Myocyte (in vitro differentiated cells): ENCODE results near the gene PPP1R13L. TPM values are rescaled to one million over a fixed set of nuclear protein-coding genes. Genes with fewer than 3 reads are reported as not detected.
"Not testable (repeated sequence)": the region's sequence is repeated elsewhere in the genome, so short reads cannot be mapped to it uniquely, and the experiment has no call there.

ENCODE experiments used
- DNase-seq: peaks from one replicate; pipeline ENCODE4 v3.0.0-alpha.2; 2012; ENCODE audit warnings: low read depth
- microRNA-seq: library from miRNA; unstranded; fragments of <30 nt; microRNA quantifications from one replicate; pipeline ENCODE4, GENCODE V29; 2016
- total RNA-seq: library from RNA; depleted of rRNA; stranded (reverse); fragments of >200 nt; gene quantifications from 2 replicates; pipeline ENCODE4 v1.2.3, GENCODE V29; 2014

Gene PPP1R13L
- total RNA-seq, 1 donor from 2014 or later, result 1.3 TPM

- DNase-seq, result no peak
These were observed 55.8 kb downstream of the PPP1R13L start for GRCh38 chr19:45349126-45349415.

DNA sequence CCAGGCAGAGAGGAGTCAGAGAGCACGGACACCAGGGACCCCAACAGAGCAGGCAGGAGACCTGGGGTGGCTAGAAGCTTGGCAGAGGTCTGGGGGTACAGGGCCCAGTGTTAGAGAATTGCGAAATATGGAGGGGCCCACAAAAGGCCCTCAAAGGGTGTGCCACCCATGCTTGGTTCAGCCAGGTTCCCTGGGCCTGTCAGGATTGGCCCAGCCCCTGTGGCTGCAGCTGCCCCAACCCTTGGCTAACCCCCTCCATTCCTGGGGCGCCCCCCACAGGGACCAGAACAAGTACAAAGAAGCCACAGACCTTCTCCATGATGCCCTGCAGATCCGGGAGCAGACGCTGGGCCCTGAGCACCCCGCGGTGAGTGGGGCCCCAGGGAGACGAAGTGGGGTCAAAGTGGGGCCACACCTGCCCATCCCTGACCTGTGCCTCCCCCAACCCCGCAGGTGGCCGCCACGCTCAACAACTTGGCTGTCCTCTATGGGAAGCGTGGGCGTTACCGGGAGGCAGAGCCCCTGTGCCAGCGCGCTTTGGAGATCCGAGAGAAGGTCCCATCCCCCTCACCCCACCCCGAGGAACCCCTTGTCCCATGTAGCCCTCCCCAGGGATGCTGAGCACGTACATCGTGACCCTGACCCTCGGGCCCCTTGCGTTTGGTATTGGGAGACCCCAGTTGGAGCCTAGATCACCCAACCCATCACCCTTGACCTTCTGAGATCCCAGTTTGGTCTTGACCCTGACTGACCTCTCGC, 56.3 kb downstream of the PPP1R13L start:
- DNase-seq, result no peak

GRCh38 chr19:45347570-45348366, 57.1 kb downstream of the PPP1R13L start:
- DNase-seq, result no peak

DNA sequence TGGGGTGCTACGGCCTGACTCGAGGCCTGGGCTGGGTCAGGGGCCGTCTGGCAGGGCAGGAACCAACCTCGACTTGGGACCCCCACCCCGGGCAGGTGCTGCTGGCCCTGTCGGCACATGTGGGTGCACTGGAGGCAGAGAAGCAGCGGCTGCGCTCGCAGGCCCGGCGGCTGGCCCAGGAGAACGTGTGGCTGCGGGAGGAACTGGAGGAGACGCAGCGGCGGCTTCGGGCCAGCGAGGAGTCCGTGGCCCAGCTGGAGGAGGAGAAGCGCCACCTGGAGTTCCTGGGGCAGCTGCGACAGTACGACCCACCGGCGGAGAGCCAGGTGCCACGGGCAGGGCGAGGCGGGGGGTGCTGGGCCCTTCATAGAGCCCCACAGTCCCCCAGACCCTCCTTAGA, 58.4 kb downstream of the PPP1R13L start:
- DNase-seq, result no peak

- DNase-seq, result no peak
These were observed 59.4 kb downstream of the PPP1R13L start for GRCh38 chr19:45345506-45345860.

DNA sequence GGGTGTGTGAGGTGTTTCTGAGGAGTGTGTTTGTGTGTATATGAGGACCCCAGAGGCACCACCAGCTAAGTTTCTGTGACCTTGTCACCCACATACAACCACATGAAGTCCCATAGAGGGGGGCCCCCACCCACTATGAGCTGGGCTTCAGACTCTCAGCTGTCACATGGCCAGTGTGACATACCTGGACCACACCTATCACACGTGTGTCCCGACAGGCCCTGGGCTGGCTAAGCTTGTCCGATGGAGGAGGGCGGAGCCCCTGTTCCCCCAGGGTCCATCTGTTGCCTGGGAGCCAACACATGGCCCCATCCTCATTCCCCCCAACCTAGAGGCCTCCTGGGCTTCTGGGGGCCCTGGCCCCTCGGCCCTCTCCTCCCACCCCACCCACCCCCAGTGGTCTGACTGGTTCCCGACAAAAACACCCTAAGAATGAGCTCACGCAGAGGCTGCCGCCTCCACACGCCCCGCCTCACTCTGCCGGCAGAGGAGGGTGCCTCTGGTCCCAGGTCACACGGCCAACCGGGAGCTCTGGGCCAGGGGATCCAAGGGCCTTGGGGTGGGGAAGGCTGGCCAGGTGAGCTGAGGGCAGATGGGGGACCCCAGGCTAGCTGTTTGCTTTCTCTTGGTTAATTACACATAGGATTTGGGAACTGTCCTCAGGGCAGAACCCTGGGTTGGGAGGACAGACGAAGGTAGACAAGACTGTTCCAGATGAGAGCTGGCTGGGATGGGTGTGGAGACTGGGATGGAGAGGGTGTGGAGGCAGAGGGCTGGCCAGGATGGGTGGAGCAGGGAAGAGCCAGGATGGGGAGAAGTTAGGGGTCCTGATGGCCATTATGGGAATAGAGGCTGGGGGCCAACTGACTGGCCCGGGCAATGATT, 60.0 kb downstream of the PPP1R13L start:
- DNase-seq, result no peak

DNA sequence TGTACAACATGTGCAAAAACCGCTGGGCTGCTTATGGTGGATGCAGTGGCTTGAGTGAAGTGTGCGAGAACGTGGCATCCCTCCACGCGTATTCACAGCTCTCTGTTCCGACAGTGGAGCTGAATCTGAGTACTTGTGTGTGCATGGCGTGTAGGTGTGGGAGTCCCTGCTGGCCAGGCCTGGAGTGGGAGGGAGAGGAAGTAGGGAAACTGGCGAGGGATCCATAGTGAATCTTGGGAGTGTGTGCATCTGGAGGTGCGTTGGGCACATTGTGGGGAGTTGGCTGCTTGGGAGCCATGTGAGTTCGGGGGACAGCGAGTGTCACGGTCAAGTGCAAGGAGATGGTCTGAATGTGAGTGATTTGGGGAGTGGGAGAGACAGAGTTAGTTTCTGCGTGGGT, 62.0 kb downstream of the PPP1R13L start:
- no peak for DNase-seq

GRCh38 chr19:45340899-45341453, 63.9 kb downstream of the PPP1R13L start:
- no peak for DNase-seq

DNA sequence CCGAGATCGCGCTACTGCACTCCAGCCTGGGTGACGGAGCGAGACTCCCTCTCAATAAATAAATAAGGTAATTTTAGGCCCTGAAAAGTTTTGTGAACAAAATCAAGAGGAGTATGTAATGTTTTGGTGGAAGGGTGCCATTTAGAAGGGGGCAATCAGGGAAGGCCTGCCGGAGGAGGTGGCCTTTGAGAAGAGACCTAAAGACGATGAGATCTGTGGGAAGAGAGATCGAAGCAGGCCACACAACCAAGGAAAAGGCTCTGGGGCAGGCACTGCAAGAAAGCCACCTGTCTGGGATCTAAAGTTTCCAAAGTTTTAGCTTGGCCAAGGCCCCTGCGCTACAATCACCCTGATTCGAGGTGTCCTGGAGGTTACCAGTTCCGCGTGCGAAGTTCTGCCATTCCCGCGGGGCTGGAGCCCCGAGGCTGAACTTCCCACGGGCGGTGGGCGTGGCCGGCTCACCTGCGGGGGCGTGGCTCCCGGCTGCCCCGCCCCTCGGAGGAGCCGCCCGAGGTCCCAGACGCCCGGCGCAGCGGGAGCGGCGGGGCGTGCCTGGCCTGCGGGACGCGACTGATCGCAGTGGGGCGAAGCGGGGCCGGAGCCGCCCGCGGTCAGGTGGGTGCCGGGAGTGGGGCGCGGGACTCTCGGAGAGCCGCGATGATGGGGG, 64.5 kb downstream of the PPP1R13L start, which contains the start of gene KLC3:
Gene KLC3, plus strand, starts transcription at position 519 of the 667 bp plus-strand sequence. CDS start 4,792 bp downstream, outside the sequence.
- DNase-seq, result no peak

- DNase-seq, result no peak
These were observed 65.2 kb downstream of the PPP1R13L start for GRCh38 chr19:45339629-45340028.

DNA sequence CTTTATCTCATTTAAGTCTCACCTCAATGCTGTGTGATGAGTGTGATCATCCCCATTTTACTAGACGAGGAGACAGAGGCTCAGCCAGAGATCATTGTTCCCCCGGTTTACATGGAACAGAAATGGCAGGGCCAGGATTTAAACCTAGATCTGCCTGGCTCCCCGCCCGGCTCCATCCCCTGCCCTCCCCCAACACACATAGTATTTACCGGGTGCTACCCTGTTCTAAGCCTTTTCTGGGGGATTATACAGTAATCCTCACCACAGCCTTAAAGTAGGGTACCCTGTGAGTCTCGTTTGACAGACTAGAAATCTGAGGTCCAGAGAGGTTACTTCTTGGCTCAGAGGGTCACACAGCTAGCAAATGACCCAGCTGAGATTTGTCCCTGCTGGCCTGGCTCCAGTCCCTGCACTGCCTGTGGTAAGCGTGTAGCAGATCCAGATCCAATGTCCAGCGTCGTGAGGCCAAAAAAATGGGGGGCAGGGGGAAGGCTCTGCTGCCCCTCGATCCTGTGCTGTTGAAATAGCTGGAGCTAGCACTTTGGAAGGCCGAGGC, 68.1 kb downstream of the PPP1R13L start:
- no peak for DNase-seq

DNA sequence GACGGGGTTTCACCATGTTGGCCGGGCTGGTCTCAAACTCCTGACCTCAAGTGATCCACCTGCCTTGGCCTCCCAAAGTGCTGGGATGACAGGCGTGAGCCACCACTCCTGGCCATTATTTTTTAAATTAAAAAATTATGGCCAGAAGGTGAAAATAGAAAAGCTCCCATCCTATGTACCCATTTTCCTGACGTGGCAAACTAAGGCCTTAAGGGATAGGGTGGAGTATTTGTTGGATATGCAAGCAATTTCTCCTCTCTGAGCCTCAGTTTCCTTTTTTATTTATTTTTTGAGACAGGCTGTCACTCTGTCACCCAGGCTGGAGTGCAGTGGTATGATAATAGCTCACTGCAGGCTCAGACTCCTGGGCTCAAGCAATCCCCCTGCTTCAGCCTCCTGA, 70.0 kb downstream of the PPP1R13L start:
- not testable (repeated sequence) for DNase-seq

- no peak for DNase-seq
These were observed 71.1 kb downstream of the PPP1R13L start for GRCh38 chr19:45333609-45334303.

DNA sequence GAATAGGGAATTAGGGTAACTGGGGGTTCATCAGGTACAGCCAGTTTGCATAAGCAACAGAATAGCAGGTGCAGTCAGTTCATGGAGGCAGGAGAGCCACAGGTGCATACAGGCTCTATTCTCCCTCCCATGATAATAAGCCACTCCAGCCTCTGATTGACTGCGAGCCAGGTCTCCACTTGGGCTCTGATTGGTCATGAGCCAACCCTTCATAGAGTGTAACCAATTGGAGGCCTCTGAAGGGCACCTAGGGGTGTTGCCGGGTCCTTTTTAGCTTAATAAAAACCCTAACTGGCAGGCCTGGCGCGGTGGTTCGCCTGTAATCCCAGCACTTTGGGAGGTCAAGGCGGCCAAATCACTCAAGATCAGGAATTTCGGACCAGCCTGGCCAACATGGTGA, 73.5 kb downstream of the PPP1R13L start:
- DNase-seq, result no peak

Small RNAs within 50 kb of the gene (microRNA-seq; reads per million reads assigned to microRNA genes)
- not detected for gene MIR6088

Other genes starting within 250 kb of the PPP1R13L start
- gene NKPD1, start 244.1 kb downstream of the PPP1R13L start, total RNA-seq, result 0.10 and 0.13 TPM in 2 replicates
- gene TRAPPC6A, start 226.8 kb downstream of the PPP1R13L start, total RNA-seq, result 26.9 and 29.4 TPM in 2 replicates
- gene BLOC1S3, start 226.3 kb downstream of the PPP1R13L start, total RNA-seq, result 8.4 and 11.8 TPM in 2 replicates
- gene EXOC3L2, start 159.7 kb downstream of the PPP1R13L start, total RNA-seq, result not detected in 2 replicates
- 20.9 and 26.7 TPM in 2 replicates for gene MARK4, start 153.8 kb downstream of the PPP1R13L start, total RNA-seq
- 1,914 and 2,511 TPM in 2 replicates for gene CKM, start 82.2 kb downstream of the PPP1R13L start, total RNA-seq
- not detected in 2 replicates for gene KLC3, start 64.3 kb downstream of the PPP1R13L start, total RNA-seq
- 17.3 and 20.6 TPM in 2 replicates for gene ERCC2, start 34.5 kb downstream of the PPP1R13L start, total RNA-seq
- gene POLR1G, start 1.6 kb upstream of the PPP1R13L start, total RNA-seq, result 10.1 and 13.2 TPM in 2 replicates
- 60.8 and 78.3 TPM in 2 replicates for gene ERCC1, start 18.8 kb upstream of the PPP1R13L start, total RNA-seq
- 2.0 and 4.1 TPM in 2 replicates for gene FOSB, start 62.9 kb upstream of the PPP1R13L start, total RNA-seq
- gene RTN2, start 92.0 kb upstream of the PPP1R13L start, total RNA-seq, result 120 and 139 TPM in 2 replicates
- 0.26 and 0.64 TPM in 2 replicates for gene PPM1N, start 93.4 kb upstream of the PPP1R13L start, total RNA-seq
- 54.9 and 75.2 TPM in 2 replicates for gene VASP, start 102.4 kb upstream of the PPP1R13L start, total RNA-seq
- gene OPA3, start 179.7 kb upstream of the PPP1R13L start, total RNA-seq, result 16.1 and 21.0 TPM in 2 replicates
- gene GPR4, start 197.1 kb upstream of the PPP1R13L start, total RNA-seq, result not detected in 2 replicates
- 24.7 and 25.5 TPM in 2 replicates for gene EML2, start 234.3 kb upstream of the PPP1R13L start, total RNA-seq